ENCODE results near the gene CAB39L. TPM values are rescaled to one million over a fixed set of nuclear protein-coding genes. Genes with fewer than 3 reads are reported as not detected.

Gene CAB39L
- polyA plus RNA-seq, 1 donor from 2014 or later = 40.3 TPM

DNA sequence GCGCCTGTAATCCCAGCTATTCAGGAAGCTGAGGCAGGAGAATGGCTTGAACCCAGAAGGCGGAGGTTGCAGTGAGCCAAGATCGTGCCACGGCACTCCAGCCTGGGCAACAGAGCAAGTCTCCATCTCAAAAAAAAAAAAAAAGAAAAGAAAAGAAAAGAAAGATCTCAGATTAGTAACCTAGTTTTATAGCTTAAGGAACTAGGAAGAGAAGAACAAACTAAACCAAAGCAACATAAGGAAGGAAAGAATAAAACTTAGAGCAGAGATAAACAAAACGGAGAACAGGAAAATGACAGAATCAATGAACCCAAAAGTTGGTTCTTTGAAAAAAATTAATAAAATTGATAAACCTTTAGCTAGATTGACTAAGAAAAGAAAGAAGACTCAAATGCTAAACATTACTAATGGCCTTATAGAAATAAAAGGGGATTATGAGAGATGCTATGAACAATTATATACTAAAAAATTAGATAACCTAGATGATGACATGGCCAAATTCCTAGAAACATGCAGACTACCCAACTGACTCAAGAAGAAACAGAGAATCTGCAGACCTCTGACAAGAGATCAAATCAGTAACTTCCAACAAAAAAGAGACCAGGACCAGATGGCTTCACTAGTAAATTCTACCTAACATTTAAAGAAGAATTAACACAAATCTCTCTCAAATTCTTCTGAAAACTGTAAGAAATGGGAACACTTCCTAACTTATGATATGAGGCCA lies 127.9 kb downstream of the CAB39L start:
- H4K20me1 ChIP-seq (ENCODE audit: insufficient read depth) = no peaks in the 10 kb centered on the region
- TF ChIP-seq EP300 (conservative IDR thresholded peaks at IDR 0.05; ENCODE audit: poor library complexity, severe bottlenecking) = no peak
- TF ChIP-seq CTCF (IDR thresholded peaks at IDR 0.05; ENCODE audit: poor library complexity, severe bottlenecking) = no peak
- no peak for TF ChIP-seq TAF1 (IDR thresholded peaks at IDR 0.05; ENCODE audit: low read depth)
- no peak for TF ChIP-seq MXI1 (conservative IDR thresholded peaks at IDR 0.05; ENCODE audit: poor library complexity, severe bottlenecking)
- TF ChIP-seq SMC3 (conservative IDR thresholded peaks at IDR 0.05; ENCODE audit: poor library complexity) = no peak
- TF ChIP-seq RAD21 (conservative IDR thresholded peaks at IDR 0.05) = no peak
- no peak for TF ChIP-seq POLR2AphosphoS5 (IDR thresholded peaks at IDR 0.05)
- no peak for TF ChIP-seq REST (IDR thresholded peaks at IDR 0.05; ENCODE audit: borderline replicate concordance)
- TF ChIP-seq EZH2 (IDR thresholded peaks at IDR 0.05; ENCODE audit: borderline replicate concordance, insufficient read depth, low read length, poor library complexity, severe bottlenecking) = no peak
- no peak overlapping the region for H3K4me2 ChIP-seq (ENCODE audit: low read length)
- no peaks in the 10 kb centered on the region for H3K79me2 ChIP-seq (replicated peaks; ENCODE audit: insufficient read depth, low read length)
- H3K9me3 ChIP-seq (ENCODE audit: low read length) = no peaks in the 10 kb centered on the region
- no peak overlapping the region for H3K27ac ChIP-seq (ENCODE audit: low read length)
- H3K36me3 ChIP-seq (ENCODE audit: insufficient read depth, low read length) = peaks cover 2% of the 10 kb centered on the region
- no peaks in the 10 kb centered on the region for H3K9me2 ChIP-seq (ENCODE audit: insufficient read depth, low read length)
- H3K9ac ChIP-seq (ENCODE audit: low read length) = no peak overlapping the region
- no peaks in the 10 kb centered on the region for H3F3A ChIP-seq (ENCODE audit: insufficient read depth, low read length, poor library complexity, severe bottlenecking)
- no peak overlapping the region for H3K4me3 ChIP-seq (ENCODE audit: low read length)
- H2AFZ ChIP-seq (ENCODE audit: low read depth, low read length) = no peak overlapping the region
- H3K27me3 ChIP-seq (ENCODE audit: insufficient read depth, low read depth, low read length) = no peaks in the 10 kb centered on the region

- Histone ChIP-seq H3K79me2 (replicated peaks; ENCODE audit: insufficient read depth, low read length) (no peaks in the 10 kb centered on the region), H3K9me2 (ENCODE audit: insufficient read depth, low read length) (no peaks in the 10 kb centered on the region), H3K36me3 (ENCODE audit: insufficient read depth, low read length) (peaks cover 4% of the 10 kb centered on the region), H3K9me3 (ENCODE audit: low read length) (no peaks in the 10 kb centered on the region), H3K4me3 (ENCODE audit: low read length) (no peak overlapping the region), H4K20me1 (ENCODE audit: insufficient read depth) (no peaks in the 10 kb centered on the region), H2AFZ (ENCODE audit: low read depth, low read length) (no peak overlapping the region), H3K27ac (ENCODE audit: low read length) (no peak overlapping the region), H3K4me2 (ENCODE audit: low read length) (no peak overlapping the region), H3F3A (ENCODE audit: insufficient read depth, low read length, poor library complexity, severe bottlenecking) (no peaks in the 10 kb centered on the region), H3K27me3 (ENCODE audit: insufficient read depth, low read depth, low read length) (no peaks in the 10 kb centered on the region), H3K9ac (ENCODE audit: low read length) (no peak overlapping the region)
- TF ChIP-seq RAD21 (conservative IDR thresholded peaks at IDR 0.05) (no peak), SMC3 (conservative IDR thresholded peaks at IDR 0.05; ENCODE audit: poor library complexity) (no peak), EZH2 (IDR thresholded peaks at IDR 0.05; ENCODE audit: borderline replicate concordance, insufficient read depth, low read length, poor library complexity, severe bottlenecking) (no peak), CTCF (IDR thresholded peaks at IDR 0.05; ENCODE audit: poor library complexity, severe bottlenecking) (no peak), REST (IDR thresholded peaks at IDR 0.05; ENCODE audit: borderline replicate concordance) (no peak), EP300 (conservative IDR thresholded peaks at IDR 0.05; ENCODE audit: poor library complexity, severe bottlenecking) (no peak), TAF1 (IDR thresholded peaks at IDR 0.05; ENCODE audit: low read depth) (no peak), MXI1 (conservative IDR thresholded peaks at IDR 0.05; ENCODE audit: poor library complexity, severe bottlenecking) (no peak), POLR2AphosphoS5 (IDR thresholded peaks at IDR 0.05) (no peak)
Measured at GRCh38 chr13:49315036-49315565, 128.8 kb downstream of the CAB39L start.
